Trophoblast cell (in vitro differentiated cells and primary cell): ENCODE results near the gene AGAP9.
A peak's percentile ranks its signal among the peaks of the same experiment; 100 is the strongest.

ENCODE experiments used
- DNase-seq, 2 donors: peaks; one replicate each; pipeline ENCODE4 v3.0.0-alpha.2; 2016
- H2AFZ ChIP-seq: 2 replicates; pipeline ENCODE4 v1.6.1; 2013; ENCODE audit warnings: low read length, moderate library complexity, mild to moderate bottlenecking; ENCODE audit not compliant: insufficient read depth, poor library complexity
- H2AK5ac ChIP-seq: 2 replicates; pipeline ENCODE4 v1.6.1; 2013; ENCODE audit warnings: mild to moderate bottlenecking, low read length
- H2BK120ac ChIP-seq: 2 replicates; pipeline ENCODE4 v1.6.1; 2013; ENCODE audit warnings: low read length, mild to moderate bottlenecking, moderate library complexity; ENCODE audit not compliant: insufficient read depth, poor library complexity
- H2BK12ac ChIP-seq: 2 replicates; pipeline ENCODE4 v1.6.1; 2013; ENCODE audit warnings: mild to moderate bottlenecking, low read length, moderate library complexity
- H2BK5ac ChIP-seq: 2 replicates; pipeline ENCODE4 v1.6.1; 2013; ENCODE audit warnings: low read length, low read depth, moderate library complexity, mild to moderate bottlenecking; ENCODE audit not compliant: poor library complexity
- H3K14ac ChIP-seq: 2 replicates; pipeline ENCODE4 v1.6.1; 2013; ENCODE audit warnings: mild to moderate bottlenecking, low read length
- H3K18ac ChIP-seq: 2 replicates; pipeline ENCODE4 v1.6.1; 2013; ENCODE audit warnings: mild to moderate bottlenecking, low read length
- H3K23ac ChIP-seq: 2 replicates; pipeline ENCODE4 v1.6.1; 2013; ENCODE audit warnings: low read length
- H3K27ac ChIP-seq: 2 replicates; pipeline ENCODE4 v1.5.1; 2013; ENCODE audit warnings: low read depth, mild to moderate bottlenecking, inconsistent platforms, low read length, moderate library complexity
- H3K27me3 ChIP-seq: 2 replicates; pipeline ENCODE4 v1.6.1; 2013; ENCODE audit warnings: inconsistent platforms, mild to moderate bottlenecking, low read length, moderate library complexity; ENCODE audit not compliant: insufficient read depth
- H3K36me3 ChIP-seq, 2 experiments: 1 replicate in 1 of 2; 2 replicates in 1 of 2; pipeline ENCODE4 v1.6.1; 2013; ENCODE audit warnings: low read length in 2 of 2, mild to moderate bottlenecking in 2 of 2, moderate library complexity in 1 of 2; ENCODE audit not compliant: insufficient read depth in 2 of 2, control insufficient read depth in 1 of 2
- H3K4ac ChIP-seq: 2 replicates; pipeline ENCODE4 v1.6.1; 2013; ENCODE audit warnings: low read depth, mild to moderate bottlenecking, low read length, moderate library complexity
- H3K4me1 ChIP-seq, 2 experiments: 1 replicate in 1 of 2; 2 replicates in 1 of 2; pipeline ENCODE4 v1.6.1; 2013; ENCODE audit warnings: low read length in 2 of 2, mild to moderate bottlenecking in 2 of 2, moderate library complexity in 1 of 2; ENCODE audit not compliant: insufficient read depth in 2 of 2, control insufficient read depth in 1 of 2
- H3K4me2 ChIP-seq: 2 replicates; pipeline ENCODE4 v1.6.1; 2013; ENCODE audit warnings: inconsistent platforms, mild to moderate bottlenecking, low read length, moderate library complexity
- H3K4me3 ChIP-seq: 2 replicates; pipeline ENCODE4 v1.5.1; 2013; ENCODE audit warnings: mild to moderate bottlenecking, low read depth, low read length, inconsistent platforms
- H3K79me1 ChIP-seq: one replicate; pipeline ENCODE4 v1.6.1; 2013; ENCODE audit warnings: low read length
- H3K79me2 ChIP-seq: 2 replicates; pipeline ENCODE4 v1.6.1; 2013; ENCODE audit warnings: low read length, mild to moderate bottlenecking; ENCODE audit not compliant: control insufficient read depth, insufficient read depth, poor library complexity
- H3K9ac ChIP-seq: 2 replicates; pipeline ENCODE4 v1.6.1; 2013; ENCODE audit warnings: mild to moderate bottlenecking, low read length
- H3K9me3 ChIP-seq: 2 replicates; pipeline ENCODE4 v1.6.1; 2013; ENCODE audit warnings: low read depth, mild to moderate bottlenecking, control low read depth, inconsistent platforms, low read length; ENCODE audit not compliant: insufficient read depth
- H4K12ac ChIP-seq: 2 replicates; pipeline ENCODE4 v1.6.1; 2013; ENCODE audit warnings: low read depth, mild to moderate bottlenecking, low read length, moderate library complexity
- H4K8ac ChIP-seq: 2 replicates; pipeline ENCODE4 v1.6.1; 2013; ENCODE audit warnings: low read depth, mild to moderate bottlenecking, low read length, moderate library complexity
- H4K91ac ChIP-seq: one replicate; pipeline ENCODE4 v1.6.1; 2013; ENCODE audit warnings: low read depth, mild to moderate bottlenecking, low read length, moderate library complexity
- WGBS: extraction: QIAGEN DNeasy Blood & Tissue Kit; methylation state at CpG from one replicate; pipeline ENCODE4 v1.1.7; 2013; ENCODE audit warnings: missing lambda C conversion rate; ENCODE audit not compliant: insufficient read length, insufficient coverage; ENCODE audit errors: extremely low coverage; 5-methylcytosine and 5-hydroxymethylcytosine counted together

Gene AGAP9

GRCh38 chr10:47454008-47454779, 69.2 kb downstream of the AGAP9 start:
- no peaks in the 10 kb centered on the region for H3K27me3 ChIP-seq
- no peak overlapping the region for H2BK5ac ChIP-seq
- no peak overlapping the region for H2BK12ac ChIP-seq
- no peaks in the 10 kb centered on the region for H3K36me3 ChIP-seq
- H3K23ac ChIP-seq = no peak overlapping the region
- H3K9ac ChIP-seq = no peak overlapping the region
- H3K27ac ChIP-seq = no peak overlapping the region
- H3K4me3 ChIP-seq = no peak overlapping the region
- peaks cover 4% of the 10 kb centered on the region for H3K9me3 ChIP-seq
- H3K18ac ChIP-seq = no peak overlapping the region
- H2BK120ac ChIP-seq = no peak overlapping the region
- peaks cover 3% of the 10 kb centered on the region in 2 experiments for H3K4me1 ChIP-seq
- H3K4me2 ChIP-seq = no peak overlapping the region
- H4K91ac ChIP-seq = no peak overlapping the region
- H2AK5ac ChIP-seq = no peak overlapping the region
- peaks cover 2% of the 10 kb centered on the region for H3K79me1 ChIP-seq
- no peak overlapping the region for H3K14ac ChIP-seq
- WGBS = no CpG with 5 or more reads among the region's 10 CpGs
- no peak overlapping the region for H3K4ac ChIP-seq
- no peak for DNase-seq
- H4K12ac ChIP-seq = no peak overlapping the region
- H2AFZ ChIP-seq = no peak overlapping the region
- H4K8ac ChIP-seq = no peak overlapping the region
- no peaks in the 10 kb centered on the region for H3K79me2 ChIP-seq

- Histone ChIP-seq H3K79me1 (peaks cover 2% of the 10 kb centered on the region), H2BK12ac (no peak overlapping the region), H3K4ac (no peak overlapping the region), H3K18ac (no peak overlapping the region), H2BK5ac (no peak overlapping the region), H4K12ac (no peak overlapping the region), H3K14ac (no peak overlapping the region), H3K36me3 (no peaks in the 10 kb centered on the region), H4K91ac (no peak overlapping the region), H3K9me3 (peaks cover 4% of the 10 kb centered on the region), H3K79me2 (no peaks in the 10 kb centered on the region), H2AFZ (no peak overlapping the region), H2BK120ac (no peak overlapping the region), H3K9ac (no peak overlapping the region), H4K8ac (no peak overlapping the region), H3K27ac (no peak overlapping the region), H3K4me1 (peaks cover 2% of the 10 kb centered on the region in 2 experiments), H3K23ac (peak overlapping the region; percentile 11), H3K27me3 (no peaks in the 10 kb centered on the region), H3K4me3 (peak overlapping the region; percentile 37), H2AK5ac (no peak overlapping the region), H3K4me2 (no peak overlapping the region)
- DNase-seq = no peak
- WGBS = no CpG with 5 or more reads among the region's 7 CpGs
These were observed 70.1 kb downstream of the AGAP9 start for GRCh38 chr10:47453141-47454007.

GRCh38 chr10:47452495-47453140, 70.8 kb downstream of the AGAP9 start:
- DNase-seq = no peak
- no peak overlapping the region for H3K4me2 ChIP-seq
- no peaks in the 10 kb centered on the region for H3K4me1 ChIP-seq
- H2AK5ac ChIP-seq = no peak overlapping the region
- H3K79me2 ChIP-seq = no peaks in the 10 kb centered on the region
- no peak overlapping the region for H2BK5ac ChIP-seq
- no peak overlapping the region for H3K27ac ChIP-seq
- no peak overlapping the region for H4K91ac ChIP-seq
- H2AFZ ChIP-seq = no peak overlapping the region
- H3K9me3 ChIP-seq = peaks cover 7% of the 10 kb centered on the region
- H3K27me3 ChIP-seq = no peaks in the 10 kb centered on the region
- peak overlapping the region; percentile 5 for H3K4me3 ChIP-seq
- no peak overlapping the region for H4K8ac ChIP-seq
- no peak overlapping the region for H2BK120ac ChIP-seq
- no peak overlapping the region for H2BK12ac ChIP-seq
- H3K36me3 ChIP-seq = no peaks in the 10 kb centered on the region
- H3K9ac ChIP-seq = no peak overlapping the region
- WGBS = no CpG with 5 or more reads among the region's 11 CpGs
- H4K12ac ChIP-seq = no peak overlapping the region
- H3K14ac ChIP-seq = no peak overlapping the region
- no peak overlapping the region for H3K4ac ChIP-seq
- no peak overlapping the region for H3K18ac ChIP-seq
- H3K79me1 ChIP-seq = peaks cover 2% of the 10 kb centered on the region
- H3K23ac ChIP-seq = no peak overlapping the region

DNA sequence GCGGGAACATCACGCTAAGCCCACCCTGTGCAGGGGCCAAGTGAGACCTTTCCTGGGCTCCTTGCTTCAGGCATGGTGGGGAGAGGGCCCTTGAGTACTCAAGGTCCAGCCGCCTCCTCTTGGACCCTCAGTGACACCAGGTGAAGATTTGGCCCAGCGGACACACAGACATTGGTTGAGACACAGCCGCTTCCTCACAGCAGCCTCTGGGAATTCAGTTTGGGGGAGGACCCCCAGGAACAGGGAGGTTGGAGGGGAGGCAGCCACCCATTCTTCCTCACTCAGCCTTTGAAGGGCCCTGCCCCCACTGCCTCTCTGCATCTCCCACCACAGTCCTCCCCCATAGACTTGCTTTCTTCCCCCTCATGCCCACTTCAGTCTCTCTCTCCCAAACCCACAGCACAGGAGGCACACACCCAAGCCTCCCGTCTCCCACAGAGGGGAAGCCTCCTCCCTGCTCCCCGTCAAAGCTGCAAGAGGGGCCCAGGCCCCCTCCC, 71.4 kb downstream of the AGAP9 start:
- Histone ChIP-seq H3K79me1 (peaks cover 2% of the 10 kb centered on the region), H3K14ac (no peak overlapping the region), H2BK12ac (no peak overlapping the region), H3K36me3 (no peaks in the 10 kb centered on the region), H3K4me2 (no peak overlapping the region), H3K27ac (no peak overlapping the region), H3K4me3 (no peak overlapping the region), H3K4ac (no peak overlapping the region), H3K9ac (no peak overlapping the region), H2BK120ac (no peak overlapping the region), H2AK5ac (no peak overlapping the region), H4K8ac (no peak overlapping the region), H2AFZ (no peak overlapping the region), H3K79me2 (no peaks in the 10 kb centered on the region), H3K27me3 (no peaks in the 10 kb centered on the region), H4K91ac (no peak overlapping the region), H4K12ac (no peak overlapping the region), H3K9me3 (peaks cover 7% of the 10 kb centered on the region), H2BK5ac (no peak overlapping the region), H3K23ac (no peak overlapping the region), H3K18ac (no peak overlapping the region), H3K4me1 (no peaks in the 10 kb centered on the region)
- WGBS = no CpG with 5 or more reads among the region's 7 CpGs
- DNase-seq = no peak
